Endodermal cell (in vitro differentiated cells): ENCODE measurements around the gene SIT1. TPM values are rescaled to one million over a fixed set of nuclear protein-coding genes. Genes with fewer than 3 reads are reported as not detected.

Source experiments
- DNase-seq: peaks from one replicate; pipeline ENCODE4 v3.0.0-alpha.2; 2017
- H3K27ac ChIP-seq: 2 replicates; pipeline ENCODE4 v1.5.1; 2013; ENCODE audit warnings: mild to moderate bottlenecking, low read depth, low read length, moderate library complexity
- H3K27me3 ChIP-seq: 2 replicates; pipeline ENCODE4 v1.6.1; 2013; ENCODE audit warnings: mild to moderate bottlenecking, low read length, moderate library complexity; ENCODE audit not compliant: insufficient read depth, control insufficient read depth, poor library complexity, severe bottlenecking
- H3K36me3 ChIP-seq: 2 replicates; pipeline ENCODE4 v1.7.0; 2013; ENCODE audit warnings: mild to moderate bottlenecking, low read length, moderate library complexity; ENCODE audit not compliant: control insufficient read depth, insufficient read depth
- H3K4me1 ChIP-seq: one replicate; pipeline ENCODE4 v1.7.0; 2013; ENCODE audit warnings: low read length; ENCODE audit not compliant: control insufficient read depth, insufficient read depth
- H3K4me3 ChIP-seq: 2 replicates; pipeline ENCODE4 v1.5.1; 2013; ENCODE audit warnings: mild to moderate bottlenecking, low read length, moderate library complexity
- H3K9ac ChIP-seq: 2 replicates; pipeline ENCODE4 v1.6.1; 2013; ENCODE audit warnings: mild to moderate bottlenecking, low read length, moderate library complexity; ENCODE audit not compliant: poor library complexity, severe bottlenecking; ENCODE audit errors: extremely low read depth
- H3K9me3 ChIP-seq: 2 replicates; pipeline ENCODE4 v1.6.1; 2013; ENCODE audit warnings: mild to moderate bottlenecking, low read length, moderate library complexity; ENCODE audit not compliant: control insufficient read depth
- H3K27ac Mint-ChIP-seq: 2 replicates; pipeline ENCODE4 v1.8.0; 2020; ENCODE audit warnings: mixed read lengths
- H3K27me3 Mint-ChIP-seq: 2 replicates; pipeline ENCODE4 v1.8.0; 2021; ENCODE audit warnings: mild to moderate bottlenecking, mixed read lengths; ENCODE audit not compliant: insufficient read depth
- H3K36me3 Mint-ChIP-seq: 2 replicates; pipeline ENCODE4 v1.8.0; 2020; ENCODE audit warnings: low read depth, mixed read lengths
- H3K4me1 Mint-ChIP-seq: 2 replicates; pipeline ENCODE4 v1.8.0; 2020; ENCODE audit warnings: mixed read lengths
- H3K4me3 Mint-ChIP-seq: 2 replicates; pipeline ENCODE4 v1.8.0; 2020; ENCODE audit warnings: mild to moderate bottlenecking, moderate library complexity, mixed read lengths
- H3K9me3 Mint-ChIP-seq: 2 replicates; pipeline ENCODE4 v1.8.0; 2020; ENCODE audit warnings: mild to moderate bottlenecking, mixed read lengths
- WGBS, 2 experiments: methylation state at CpG; one replicate each; pipeline versions ENCODE4 v1.1.5 to v1.1.7; 2013; ENCODE audit warnings: missing lambda C conversion rate in 2 of 2, mixed read lengths in 1 of 2; ENCODE audit not compliant: insufficient coverage in 1 of 2, insufficient read length in 1 of 2; 5-methylcytosine and 5-hydroxymethylcytosine counted together
- total RNA-seq, 2 donors: library from RNA; stranded (reverse); fragmentation: NEBNext Ultra II Directional in 1 of 2; extraction: Animal tissue kit (Norgen Biotek cat#: 25700) in 1 of 2; gene quantifications; 2 replicates in 1 of 2; 3 replicates in 1 of 2; pipeline ENCODE4 v1.2.1, GENCODE V29; 2021
- TF ChIP-seq, protein P1 (sequence below): fragments of 200-600 bp; sonication (generic); conservative IDR thresholded peaks from 2 replicates; pipeline ENCODE4 v1.5.0; 2021; ENCODE audit warnings: antibody characterized with exemption, mild to moderate bottlenecking

Gene SIT1
- total RNA-seq, 2 donors from 2014 or later = 0.22 TPM; not detected in 1

DNA sequence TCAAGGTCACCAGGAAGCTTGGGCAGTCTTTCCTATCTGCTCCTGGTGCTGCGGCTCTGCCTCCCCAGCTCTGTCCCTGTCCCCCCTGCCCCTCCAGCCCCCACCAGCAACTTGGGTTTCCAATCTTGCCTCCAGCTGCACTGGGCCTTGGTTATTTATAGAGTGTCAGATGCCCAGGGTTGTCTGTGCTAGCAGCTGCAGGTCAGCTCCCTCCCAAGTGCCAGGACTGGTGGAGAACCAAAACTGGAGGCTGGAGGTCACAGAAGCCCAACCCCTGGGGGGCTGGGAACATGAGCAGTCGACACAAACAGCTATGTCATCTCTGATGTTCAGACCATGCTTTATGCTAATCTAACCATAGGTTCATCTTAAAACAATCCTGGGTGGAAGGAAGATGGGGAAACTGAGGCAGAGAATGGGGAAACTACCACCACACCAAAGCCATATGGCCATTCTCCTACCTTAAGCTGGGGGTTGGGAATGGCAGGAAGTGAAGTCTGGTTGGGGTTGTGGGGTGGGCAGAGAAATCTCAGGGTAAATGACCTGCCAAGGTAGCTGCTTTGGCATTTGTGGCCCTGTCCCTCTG lies 37.3 kb upstream of the SIT1 start:
- Mint-ChIP-seq H3K4me1 (peaks cover 30% of the 10 kb centered on the region), H3K27ac (no peak overlapping the region), H3K9me3 (no peaks in the 10 kb centered on the region), H3K36me3 (peaks cover 42% of the 10 kb centered on the region), H3K4me3 (peak overlapping the region; percentile 85), H3K27me3 (no peaks in the 10 kb centered on the region)
- 90% methylated on average over 2 of the region's 2 CpGs; no CpG with 5 or more reads in 1 of the 2 experiments for WGBS, 2 experiments
- no peaks in the 10 kb centered on the region for H3K9me3 ChIP-seq
- no peaks in the 10 kb centered on the region for H3K27me3 ChIP-seq
- H3K9ac ChIP-seq = no peak overlapping the region
- H3K4me1 ChIP-seq = peaks cover 10% of the 10 kb centered on the region
- H3K27ac ChIP-seq = no peak overlapping the region
- no peak for DNase-seq
- H3K4me3 ChIP-seq = peak overlapping the region; percentile 96
- TF ChIP-seq, protein P1, sequence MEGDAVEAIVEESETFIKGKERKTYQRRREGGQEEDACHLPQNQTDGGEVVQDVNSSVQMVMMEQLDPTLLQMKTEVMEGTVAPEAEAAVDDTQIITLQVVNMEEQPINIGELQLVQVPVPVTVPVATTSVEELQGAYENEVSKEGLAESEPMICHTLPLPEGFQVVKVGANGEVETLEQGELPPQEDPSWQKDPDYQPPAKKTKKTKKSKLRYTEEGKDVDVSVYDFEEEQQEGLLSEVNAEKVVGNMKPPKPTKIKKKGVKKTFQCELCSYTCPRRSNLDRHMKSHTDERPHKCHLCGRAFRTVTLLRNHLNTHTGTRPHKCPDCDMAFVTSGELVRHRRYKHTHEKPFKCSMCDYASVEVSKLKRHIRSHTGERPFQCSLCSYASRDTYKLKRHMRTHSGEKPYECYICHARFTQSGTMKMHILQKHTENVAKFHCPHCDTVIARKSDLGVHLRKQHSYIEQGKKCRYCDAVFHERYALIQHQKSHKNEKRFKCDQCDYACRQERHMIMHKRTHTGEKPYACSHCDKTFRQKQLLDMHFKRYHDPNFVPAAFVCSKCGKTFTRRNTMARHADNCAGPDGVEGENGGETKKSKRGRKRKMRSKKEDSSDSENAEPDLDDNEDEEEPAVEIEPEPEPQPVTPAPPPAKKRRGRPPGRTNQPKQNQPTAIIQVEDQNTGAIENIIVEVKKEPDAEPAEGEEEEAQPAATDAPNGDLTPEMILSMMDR = no peak
- peaks cover 47% of the 10 kb centered on the region for H3K36me3 ChIP-seq

DNA sequence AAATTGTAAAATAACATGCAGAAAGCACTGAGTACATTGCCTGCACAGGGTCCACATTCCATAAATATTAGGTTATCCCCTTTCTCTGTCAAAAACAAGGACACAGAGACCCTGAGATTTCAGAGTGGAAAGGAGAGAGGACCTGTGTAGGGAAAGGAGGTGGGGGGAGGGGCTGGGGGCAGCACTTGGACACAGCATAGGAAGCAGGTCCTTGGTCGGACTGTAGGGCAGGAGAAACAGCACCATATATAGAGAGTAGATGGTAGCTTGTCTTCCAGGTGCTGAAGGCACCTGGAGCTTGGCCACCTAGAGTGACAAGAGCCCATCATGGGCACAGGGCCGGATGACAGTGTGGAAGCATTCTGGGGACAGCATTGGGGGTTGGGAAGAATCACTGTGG lies 36.6 kb upstream of the SIT1 start:
- H3K27ac Mint-ChIP-seq = peak overlapping the region; percentile 23
- H3K27me3 Mint-ChIP-seq = no peaks in the 10 kb centered on the region
- peaks cover 55% of the 10 kb centered on the region for H3K36me3 ChIP-seq
- peaks cover 10% of the 10 kb centered on the region for H3K4me1 ChIP-seq
- peaks cover 30% of the 10 kb centered on the region for H3K4me1 Mint-ChIP-seq
- TF ChIP-seq, protein P1 = no peak
- peak overlapping the region; percentile 38 for H3K4me3 Mint-ChIP-seq
- H3K27me3 ChIP-seq = no peaks in the 10 kb centered on the region
- no peaks in the 10 kb centered on the region for H3K9me3 Mint-ChIP-seq
- no peaks in the 10 kb centered on the region for H3K9me3 ChIP-seq
- no peak for DNase-seq
- H3K9ac ChIP-seq = no peak overlapping the region
- no peak overlapping the region for H3K27ac ChIP-seq
- H3K36me3 Mint-ChIP-seq = peaks cover 50% of the 10 kb centered on the region
- WGBS, 2 experiments = 85% methylated on average over 2 of the region's 2 CpGs; no CpG with 5 or more reads in 1 of the 2 experiments
- peak overlapping the region; percentile 96 for H3K4me3 ChIP-seq

DNA sequence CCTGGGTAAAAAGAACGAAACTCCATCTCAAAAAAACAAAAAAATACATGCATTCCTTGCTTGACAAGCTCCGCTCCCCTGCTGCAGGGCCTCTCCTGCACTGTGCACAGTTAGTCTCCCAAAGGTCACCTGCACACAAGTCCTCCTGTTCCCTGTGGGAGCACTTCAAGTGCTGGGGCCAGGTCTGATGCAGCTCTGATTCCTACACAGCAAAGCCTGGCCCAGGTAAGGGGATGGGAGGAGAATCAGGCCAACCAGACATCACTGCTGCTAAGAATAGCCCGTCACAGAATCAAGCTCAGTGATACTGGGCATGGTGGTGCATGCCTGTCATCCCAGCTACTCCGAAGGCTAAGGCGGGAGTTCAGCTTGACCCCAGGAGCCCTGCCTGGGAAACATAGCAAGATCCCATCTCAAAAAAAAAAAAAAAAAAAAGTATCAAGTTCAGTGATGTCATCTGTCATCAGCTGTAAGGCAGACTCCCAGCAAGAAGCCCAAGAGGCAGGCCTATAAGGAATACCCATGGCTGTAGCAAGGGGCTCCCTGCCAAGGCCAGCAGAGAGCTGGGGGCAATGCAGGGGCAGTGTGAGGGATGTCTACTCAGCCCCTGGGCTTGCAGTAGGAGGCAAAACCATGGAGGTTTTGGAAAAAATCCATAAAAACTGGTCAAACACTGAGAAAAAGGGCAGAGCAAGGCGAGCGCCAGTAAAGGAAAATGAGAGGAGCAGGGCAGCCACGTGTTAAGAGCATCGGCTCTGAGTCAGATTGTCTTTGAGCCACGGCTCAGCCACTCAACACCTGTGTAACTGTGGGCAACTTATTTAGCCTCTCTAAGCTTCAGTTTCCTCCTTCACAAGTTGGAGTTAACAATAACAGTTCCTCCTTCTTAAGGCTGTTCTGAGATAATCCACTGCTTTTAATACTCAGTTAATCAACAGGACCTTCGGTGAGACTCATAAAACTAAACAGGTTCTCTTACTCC lies 35.8 kb upstream of the SIT1 start:
- 91 to 95% methylated on average over 9 to 11 of the region's 11 CpGs for WGBS, 2 experiments
- DNase-seq = no peak
- Mint-ChIP-seq H3K36me3 (peaks cover 54% of the 10 kb centered on the region), H3K27ac (no peak overlapping the region), H3K27me3 (no peaks in the 10 kb centered on the region), H3K4me1 (peaks cover 33% of the 10 kb centered on the region), H3K9me3 (no peaks in the 10 kb centered on the region), H3K4me3 (no peak overlapping the region)
- H3K4me1 ChIP-seq = peaks cover 10% of the 10 kb centered on the region
- no peak overlapping the region for H3K27ac ChIP-seq
- no peaks in the 10 kb centered on the region for H3K9me3 ChIP-seq
- peaks cover 59% of the 10 kb centered on the region for H3K36me3 ChIP-seq
- peak overlapping the region; percentile 96 for H3K4me3 ChIP-seq
- TF ChIP-seq, protein P1 = no peak
- H3K9ac ChIP-seq = no peak overlapping the region
- no peaks in the 10 kb centered on the region for H3K27me3 ChIP-seq
